Omental fat pad (tissue), 4 donors: ENCODE measurements around the gene TMEM190. TPM values are rescaled to one million over a fixed set of nuclear protein-coding genes. Genes with fewer than 3 reads are reported as not detected.

Source experiments
- ATAC-seq: fragments of 150-250 bp; one replicate; pipeline ENCODE4 v1.9.1; 2016; ENCODE audit warnings: mild to moderate bottlenecking, moderate library complexity; ENCODE audit not compliant: low FRiP score
- DNase-seq: peaks from one replicate; pipeline ENCODE4 v3.0.0-alpha.2; 2019; ENCODE audit warnings: low spot score
- CTCF ChIP-seq, 3 donors: fragments of 450-650 bp; IDR thresholded peaks; one replicate each; pipeline ENCODE4 v1.5.1; 2016 to 2017; ENCODE audit warnings: antibody characterized with exemption in 3 of 3, mild to moderate bottlenecking in 3 of 3, moderate library complexity in 2 of 3
- total RNA-seq, 4 donors: library from RNA; depleted of rRNA; stranded (reverse); fragments of >200 nt; gene quantifications; one replicate each; pipeline ENCODE4 v1.1.0, GENCODE V29; 2016

Gene TMEM190
- total RNA-seq, 4 donors from 2014 or later: not detected

GRCh38 chr19:55389386-55390317 is 13.0 kb downstream of the TMEM190 start:
- DNase-seq (no peak), ATAC-seq (no peak)
- no peak for TF ChIP-seq CTCF (IDR thresholded peaks at IDR 0.05)

DNA sequence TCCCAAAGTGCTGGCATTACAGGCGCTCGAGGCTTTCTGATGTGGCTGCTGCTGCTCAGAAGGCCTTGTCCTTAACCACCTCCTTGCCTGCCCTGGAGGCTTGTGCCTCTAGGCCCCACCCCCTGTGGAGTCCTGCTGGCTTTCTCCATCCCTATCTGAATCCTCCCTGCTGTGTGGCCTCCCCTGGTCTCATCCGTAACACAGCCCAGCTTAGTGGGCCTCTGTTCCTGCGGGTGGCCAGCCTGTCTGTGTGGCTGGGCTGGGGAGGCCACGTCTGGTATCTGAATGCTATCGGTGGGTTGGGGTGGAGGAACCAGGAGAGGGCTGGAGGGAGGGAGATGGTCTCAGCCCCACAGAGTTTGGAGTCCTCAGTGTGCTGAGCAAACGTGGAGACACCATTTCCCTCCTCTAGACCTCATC is 13.8 kb downstream of the TMEM190 start:
- no peak for TF ChIP-seq CTCF (IDR thresholded peaks at IDR 0.05)
- DNase-seq (no peak), ATAC-seq (no peak)

DNA sequence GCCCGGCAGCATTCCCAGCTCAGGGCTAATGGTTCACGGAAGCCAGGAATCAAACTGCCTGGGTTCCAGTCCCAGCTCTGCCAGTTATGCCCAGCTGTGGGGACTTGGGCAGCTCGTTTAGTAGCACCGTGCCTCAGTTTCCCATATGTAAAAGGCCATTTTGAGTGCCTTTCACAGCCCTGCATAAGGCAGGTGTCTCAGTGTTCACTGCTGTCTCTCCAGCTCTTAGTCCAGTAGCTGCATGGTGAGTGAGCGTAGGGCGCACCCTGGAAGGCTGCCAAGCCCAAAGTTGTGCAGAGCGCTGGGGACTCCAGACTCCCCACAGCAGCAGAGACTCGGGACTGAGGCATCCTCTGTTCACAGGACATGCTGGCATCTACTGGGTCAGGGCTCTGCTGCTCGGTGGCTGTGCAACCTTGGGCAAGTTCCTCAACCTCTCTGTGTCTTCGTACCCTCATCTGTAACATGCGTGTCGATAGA is 14.6 kb downstream of the TMEM190 start:
- DNase-seq: no peak
- no peak for TF ChIP-seq CTCF (IDR thresholded peaks at IDR 0.05)
- ATAC-seq: no peak

DNA sequence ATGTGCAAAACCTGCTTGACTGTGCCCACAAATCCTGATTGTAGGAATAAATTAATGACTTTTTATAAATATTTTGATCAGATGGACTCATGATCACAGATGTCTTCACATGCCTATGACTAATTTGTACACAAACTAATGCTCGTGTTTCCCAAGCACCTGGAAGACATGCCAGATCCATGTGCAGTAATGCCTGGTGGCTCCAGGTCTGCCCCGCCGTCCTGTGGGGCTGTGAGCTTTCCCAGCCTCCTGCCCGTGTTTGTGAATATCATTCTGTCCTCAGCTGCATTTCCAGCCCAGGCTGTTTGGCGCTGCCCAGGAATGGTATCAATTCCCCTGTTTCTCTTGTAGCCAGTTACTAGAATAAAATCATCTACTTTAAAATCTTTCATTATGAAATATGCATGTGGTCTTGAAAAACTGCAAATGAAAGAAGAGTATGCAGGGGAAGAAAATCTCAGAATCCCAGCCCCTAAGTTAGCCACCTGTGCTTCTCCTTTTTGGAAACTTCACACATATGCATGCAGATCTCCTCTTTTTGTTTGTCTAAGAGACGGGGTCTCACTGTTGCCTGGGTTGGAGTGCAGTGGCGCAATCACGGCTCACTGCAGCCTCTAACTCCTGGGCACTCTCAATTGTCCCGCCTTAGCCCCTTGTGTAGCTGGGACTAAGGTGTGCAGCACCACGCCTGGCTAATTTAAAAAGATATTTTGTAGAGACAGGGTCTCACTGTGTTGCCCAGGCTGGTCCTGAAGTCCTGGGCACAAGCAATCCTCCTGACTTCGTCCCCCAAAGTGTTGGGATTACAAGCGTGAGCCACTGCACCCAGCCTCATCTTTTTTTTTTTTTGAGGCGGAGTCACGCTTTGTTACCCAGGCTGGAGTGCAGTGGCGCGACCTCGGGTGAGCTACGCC is 15.3 kb downstream of the TMEM190 start:
- DNase-seq (no peak), ATAC-seq (no peak)
- TF ChIP-seq CTCF (IDR thresholded peaks at IDR 0.05): no peak

DNA sequence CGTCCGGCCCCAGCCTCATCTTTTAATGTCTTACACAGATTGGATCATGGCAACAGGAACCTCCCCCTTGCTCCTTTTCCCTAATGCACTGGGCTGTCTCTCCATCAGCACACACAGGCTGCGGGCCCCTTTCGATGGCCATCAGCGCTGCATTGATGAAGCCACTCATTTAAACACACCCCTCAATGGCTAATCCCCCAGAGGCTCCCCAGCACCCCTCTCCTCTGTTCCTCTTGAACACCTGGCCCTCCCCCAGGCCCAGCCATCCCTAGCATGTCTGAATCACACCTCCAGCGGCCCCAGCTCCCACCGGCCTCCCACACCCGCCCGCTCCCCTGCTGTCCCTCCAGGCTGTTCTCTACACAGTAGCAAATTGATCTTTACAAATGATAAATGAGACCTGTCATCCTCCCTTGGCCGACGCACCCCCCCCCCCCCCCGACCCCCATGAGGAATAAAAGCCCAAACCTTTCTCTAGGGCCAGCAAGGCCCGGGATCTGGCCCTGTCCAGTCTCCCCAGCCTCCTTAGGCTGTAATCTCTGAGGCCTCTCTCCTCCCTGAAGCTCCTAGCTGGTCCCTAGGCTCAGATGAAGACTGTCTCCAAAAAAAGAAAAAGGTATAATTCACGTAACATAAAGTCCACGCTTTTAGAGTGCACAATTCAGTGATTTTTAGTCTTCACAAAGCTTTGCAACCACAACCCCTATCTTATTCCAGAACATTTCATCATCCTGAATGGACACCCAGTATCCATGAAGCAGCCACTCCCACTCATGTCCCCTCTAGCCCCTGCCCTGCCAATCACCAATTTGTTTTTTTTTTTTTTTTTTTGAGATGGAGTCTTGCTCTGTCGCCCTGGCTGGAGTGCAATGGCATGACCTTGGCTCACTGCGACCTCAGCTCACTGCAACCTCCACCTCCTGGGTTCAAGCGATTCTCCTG is 16.5 kb downstream of the TMEM190 start:
- DNase-seq (no peak), ATAC-seq (no peak)
- no peak for TF ChIP-seq CTCF (IDR thresholded peaks at IDR 0.05)
